A673 (cell line): ENCODE results near the gene DLX2.

Experiments
- EZH2 ChIP-seq: fragments of 200-600 bp; sonication (generic); IDR thresholded peaks from 2 replicates; pipeline ENCODE4 v1.6.1; 2017; ENCODE audit warnings: borderline replicate concordance, low read depth, mild to moderate bottlenecking, mixed read lengths, antibody characterized with exemption, low read length; ENCODE audit not compliant: poor library complexity, severe bottlenecking
- TF ChIP-seq, protein P1 (sequence below): fragments of 300-800, 200-600 bp; sonication (generic); conservative IDR thresholded peaks from 2 replicates; pipeline ENCODE4 v1.5.1; 2017; ENCODE audit warnings: low read depth, mild to moderate bottlenecking, antibody characterized with exemption, low read length, moderate library complexity, mixed read lengths

DNA sequence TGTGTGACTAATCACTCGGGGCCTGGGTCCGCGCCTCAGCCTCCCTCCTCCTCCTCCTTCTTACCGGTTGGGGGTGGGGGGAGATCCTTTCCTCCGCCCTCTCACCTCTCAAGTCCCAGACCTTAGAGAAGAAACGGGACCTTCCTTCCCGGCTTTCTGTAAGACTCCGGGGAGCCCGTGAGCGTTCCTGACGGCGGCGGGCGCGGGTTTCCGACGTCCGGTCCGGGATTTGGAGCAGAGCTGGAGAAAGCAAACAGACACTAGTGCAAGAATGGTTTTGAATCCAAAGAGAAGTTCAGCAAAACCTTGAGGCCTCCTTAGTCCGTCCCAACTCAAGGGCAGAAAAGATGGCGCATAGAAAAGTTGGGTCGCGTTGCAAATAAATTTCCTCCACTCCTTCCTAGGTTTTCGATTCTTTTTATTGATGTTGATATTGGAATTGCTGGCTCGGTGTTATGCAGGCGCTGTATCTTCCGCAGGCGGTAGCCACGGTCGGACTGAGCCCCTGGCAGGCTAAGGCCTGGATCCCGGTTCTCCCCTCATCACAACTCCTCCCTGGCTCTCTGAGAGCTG is 15.4 kb downstream of the DLX2 start:
- TF ChIP-seq, protein P1, sequence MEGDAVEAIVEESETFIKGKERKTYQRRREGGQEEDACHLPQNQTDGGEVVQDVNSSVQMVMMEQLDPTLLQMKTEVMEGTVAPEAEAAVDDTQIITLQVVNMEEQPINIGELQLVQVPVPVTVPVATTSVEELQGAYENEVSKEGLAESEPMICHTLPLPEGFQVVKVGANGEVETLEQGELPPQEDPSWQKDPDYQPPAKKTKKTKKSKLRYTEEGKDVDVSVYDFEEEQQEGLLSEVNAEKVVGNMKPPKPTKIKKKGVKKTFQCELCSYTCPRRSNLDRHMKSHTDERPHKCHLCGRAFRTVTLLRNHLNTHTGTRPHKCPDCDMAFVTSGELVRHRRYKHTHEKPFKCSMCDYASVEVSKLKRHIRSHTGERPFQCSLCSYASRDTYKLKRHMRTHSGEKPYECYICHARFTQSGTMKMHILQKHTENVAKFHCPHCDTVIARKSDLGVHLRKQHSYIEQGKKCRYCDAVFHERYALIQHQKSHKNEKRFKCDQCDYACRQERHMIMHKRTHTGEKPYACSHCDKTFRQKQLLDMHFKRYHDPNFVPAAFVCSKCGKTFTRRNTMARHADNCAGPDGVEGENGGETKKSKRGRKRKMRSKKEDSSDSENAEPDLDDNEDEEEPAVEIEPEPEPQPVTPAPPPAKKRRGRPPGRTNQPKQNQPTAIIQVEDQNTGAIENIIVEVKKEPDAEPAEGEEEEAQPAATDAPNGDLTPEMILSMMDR, result no peak
- no peak for TF ChIP-seq EZH2
